Left ventricle myocardium inferior (tissue), 1 donor: ENCODE data around the gene TECTB. TPM values are rescaled to one million over a fixed set of nuclear protein-coding genes. Genes with fewer than 3 reads are reported as not detected.

Experiments used
- DNase-seq: peaks from one replicate; pipeline ENCODE4 v3.0.0-alpha.2; 2020
- H3K27ac ChIP-seq: fragments of 200-600 bp; replicated peaks from 2 replicates; pipeline ENCODE4 v1.8.0; 2021
- H3K27me3 ChIP-seq: fragments of 200-600 bp; 2 replicates; pipeline ENCODE4 v1.8.0; 2021; ENCODE audit warnings: low read depth
- H3K36me3 ChIP-seq: fragments of 200-600 bp; 2 replicates; pipeline ENCODE4 v1.8.0; 2021
- H3K4me1 ChIP-seq: fragments of 200-600 bp; 2 replicates; pipeline ENCODE4 v1.8.0; 2021
- H3K4me3 ChIP-seq: fragments of 200-600 bp; 2 replicates; pipeline ENCODE4 v1.8.0; 2021; ENCODE audit warnings: mild to moderate bottlenecking, moderate library complexity
- H3K9me3 ChIP-seq: fragments of 200-600 bp; replicated peaks from 2 replicates; pipeline ENCODE4 v1.8.0; 2021
- intact Hi-C: fragments of 100-400 bp; cut with micrococcal nuclease; formaldehyde crosslinking; loops from one replicate; pipeline ENCODE4 v1.11.0; 2022
- total RNA-seq: library from RNA; stranded (reverse); fragmentation: NEBNext Ultra II Directional; extraction: Animal tissue kit (Norgen Biotek cat#: 25700); gene quantifications from one replicate; pipeline ENCODE4 v1.2.1, GENCODE V29; 2021
- TF ChIP-seq, protein P1 (sequence below): fragments of 200-600 bp; IDR thresholded peaks from 2 replicates; pipeline ENCODE4 v1.8.0; 2021; ENCODE audit warnings: antibody characterized with exemption, mild to moderate bottlenecking, borderline replicate concordance
- donor health status: DM: no; HTN: yes; CAD: no; lungs with severe emphysema.

Gene TECTB
- total RNA-seq, 1 donor from 2014 or later, result not detected

DNA sequence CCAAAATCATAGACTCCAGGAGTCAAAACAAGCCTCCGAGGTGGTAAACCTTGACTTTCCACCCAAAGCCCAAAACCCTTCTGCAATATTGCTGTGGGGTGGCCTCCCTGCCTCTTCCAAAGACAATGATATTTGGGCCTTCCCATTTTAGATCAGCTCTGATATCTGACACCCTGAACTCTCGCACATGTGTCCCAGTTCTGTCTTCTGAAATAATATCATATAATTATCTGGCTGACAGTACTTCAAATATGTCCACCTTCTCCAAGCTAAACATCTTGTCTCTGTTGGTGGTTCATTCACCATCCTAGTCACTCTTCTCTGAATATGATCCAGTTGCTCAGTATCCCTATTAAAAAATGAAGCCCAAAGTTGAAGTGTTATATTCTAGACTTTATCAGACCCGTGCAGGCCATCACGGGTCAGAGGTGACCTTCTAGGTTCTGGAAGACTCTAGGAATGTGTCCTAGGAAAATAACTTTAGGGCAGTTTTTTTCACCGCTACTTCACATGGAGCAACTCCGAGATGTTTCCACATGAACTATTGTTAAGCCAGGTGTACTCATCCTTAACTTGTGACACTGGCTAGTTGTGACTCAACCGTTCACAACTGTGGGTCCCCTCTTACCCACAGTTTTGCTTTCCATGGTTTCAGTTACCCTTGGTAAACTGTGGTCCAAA lies 6.3 kb downstream of the TECTB start:
- Histone ChIP-seq H3K36me3 (no peaks in the 10 kb centered on the region), H3K27ac (no peak overlapping the region), H3K4me1 (peaks cover 20% of the 10 kb centered on the region), H3K4me3 (no peak overlapping the region), H3K27me3 (no peaks in the 10 kb centered on the region), H3K9me3 (no peaks in the 10 kb centered on the region)
- TF ChIP-seq, protein P1, sequence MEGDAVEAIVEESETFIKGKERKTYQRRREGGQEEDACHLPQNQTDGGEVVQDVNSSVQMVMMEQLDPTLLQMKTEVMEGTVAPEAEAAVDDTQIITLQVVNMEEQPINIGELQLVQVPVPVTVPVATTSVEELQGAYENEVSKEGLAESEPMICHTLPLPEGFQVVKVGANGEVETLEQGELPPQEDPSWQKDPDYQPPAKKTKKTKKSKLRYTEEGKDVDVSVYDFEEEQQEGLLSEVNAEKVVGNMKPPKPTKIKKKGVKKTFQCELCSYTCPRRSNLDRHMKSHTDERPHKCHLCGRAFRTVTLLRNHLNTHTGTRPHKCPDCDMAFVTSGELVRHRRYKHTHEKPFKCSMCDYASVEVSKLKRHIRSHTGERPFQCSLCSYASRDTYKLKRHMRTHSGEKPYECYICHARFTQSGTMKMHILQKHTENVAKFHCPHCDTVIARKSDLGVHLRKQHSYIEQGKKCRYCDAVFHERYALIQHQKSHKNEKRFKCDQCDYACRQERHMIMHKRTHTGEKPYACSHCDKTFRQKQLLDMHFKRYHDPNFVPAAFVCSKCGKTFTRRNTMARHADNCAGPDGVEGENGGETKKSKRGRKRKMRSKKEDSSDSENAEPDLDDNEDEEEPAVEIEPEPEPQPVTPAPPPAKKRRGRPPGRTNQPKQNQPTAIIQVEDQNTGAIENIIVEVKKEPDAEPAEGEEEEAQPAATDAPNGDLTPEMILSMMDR, result no peak
- intact Hi-C loops, result no loop called here
- no peak for DNase-seq

DNA sequence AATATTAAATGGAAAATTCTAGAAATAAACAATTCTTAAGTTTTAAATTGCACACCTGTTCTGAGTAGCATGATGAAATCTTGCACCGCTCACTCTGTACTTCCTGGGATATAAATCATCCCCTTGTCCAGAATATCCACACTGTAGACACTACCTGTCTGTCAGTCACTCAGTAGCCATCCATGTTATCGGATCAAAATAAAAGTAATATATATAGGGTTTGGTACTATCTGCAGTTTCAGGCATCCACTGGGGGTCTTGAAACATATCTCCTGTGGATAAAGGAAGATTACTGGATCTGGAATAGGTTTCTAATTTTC lies 6.8 kb downstream of the TECTB start:
- no peaks in the 10 kb centered on the region for H3K36me3 ChIP-seq
- no peak overlapping the region for H3K27ac ChIP-seq
- H3K4me3 ChIP-seq, result no peak overlapping the region
- TF ChIP-seq, protein P1, result no peak
- no peaks in the 10 kb centered on the region for H3K9me3 ChIP-seq
- DNase-seq, result no peak
- H3K4me1 ChIP-seq, result peaks cover 25% of the 10 kb centered on the region
- intact Hi-C loops, result no loop called here
- no peaks in the 10 kb centered on the region for H3K27me3 ChIP-seq

- no peak overlapping the region for H3K4me3 ChIP-seq
- no peak for DNase-seq
- no peaks in the 10 kb centered on the region for H3K27me3 ChIP-seq
- TF ChIP-seq, protein P1, result no peak
- intact Hi-C loops, result no loop called here
- no peaks in the 10 kb centered on the region for H3K9me3 ChIP-seq
- H3K27ac ChIP-seq, result no peak overlapping the region
- peaks cover 34% of the 10 kb centered on the region for H3K4me1 ChIP-seq
- no peaks in the 10 kb centered on the region for H3K36me3 ChIP-seq
Observed at GRCh38 chr10:112294169-112294568, 11.0 kb downstream of the TECTB start.

DNA sequence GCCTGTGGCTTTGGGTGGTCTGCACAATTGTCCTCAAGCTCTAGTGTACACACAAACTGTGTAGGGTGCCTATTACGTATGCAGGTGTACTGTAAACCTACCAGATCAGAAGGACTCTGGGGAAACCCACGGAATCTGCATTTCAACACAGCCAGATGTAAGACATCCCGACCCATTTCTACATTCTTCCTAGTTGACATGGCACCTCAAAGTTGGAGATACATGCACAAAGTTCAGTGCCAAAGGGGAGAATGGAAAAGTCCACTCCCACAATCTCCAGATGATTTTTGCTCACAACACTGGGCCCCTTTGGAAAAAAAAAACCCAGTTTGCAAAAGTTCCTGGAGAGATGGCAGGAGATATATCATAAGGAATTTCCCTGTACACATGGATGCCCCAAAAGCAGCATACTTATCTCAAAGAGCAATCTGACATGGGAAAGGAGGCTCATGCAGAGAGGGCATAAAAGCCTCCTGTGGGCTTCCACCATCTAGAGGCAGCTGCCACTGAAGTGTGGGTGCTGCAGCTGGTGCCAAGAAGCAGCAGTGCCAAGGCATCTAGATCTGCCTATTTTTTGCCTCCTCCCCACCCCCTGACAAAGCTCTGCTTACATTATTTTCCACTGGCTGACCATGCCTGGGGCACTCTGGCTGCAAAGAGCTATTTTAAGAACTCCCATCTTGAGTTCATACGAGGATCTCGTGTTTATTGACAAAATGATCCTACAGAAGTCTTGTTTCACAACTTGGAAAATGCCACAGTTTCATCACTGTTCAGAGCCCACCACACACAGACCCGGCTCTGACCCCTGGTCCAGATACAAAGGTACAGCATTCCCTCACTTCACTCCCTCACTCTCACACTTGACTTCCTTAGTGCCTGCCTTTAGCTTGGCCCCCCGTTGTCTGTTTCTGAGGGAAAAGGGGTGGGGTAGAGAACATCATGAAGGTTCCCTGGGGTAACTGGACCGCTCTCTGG lies 12.9 kb downstream of the TECTB start:
- H3K36me3 ChIP-seq, result no peaks in the 10 kb centered on the region
- peaks cover 34% of the 10 kb centered on the region for H3K4me1 ChIP-seq
- H3K9me3 ChIP-seq, result no peaks in the 10 kb centered on the region
- no peak overlapping the region for H3K4me3 ChIP-seq
- peak; percentile 58 for DNase-seq
- TF ChIP-seq, protein P1, result no peak
- peak overlapping the region; percentile 56 for H3K27ac ChIP-seq
- intact Hi-C loops, result no loop called here
- H3K27me3 ChIP-seq, result no peaks in the 10 kb centered on the region

GRCh38 chr10:112296908-112297331 lies 13.7 kb downstream of the TECTB start:
- H3K4me3 ChIP-seq, result no peak overlapping the region
- no peak for DNase-seq
- intact Hi-C loops, result no loop called here
- TF ChIP-seq, protein P1, result no peak
- H3K27ac ChIP-seq, result peak overlapping the region; percentile 56
- no peaks in the 10 kb centered on the region for H3K9me3 ChIP-seq
- no peaks in the 10 kb centered on the region for H3K36me3 ChIP-seq
- H3K27me3 ChIP-seq, result no peaks in the 10 kb centered on the region
- peaks cover 34% of the 10 kb centered on the region for H3K4me1 ChIP-seq
